Middle frontal gyrus (tissue), 1 donor: ENCODE measurements around the gene CX3CL1.
"Not testable (repeated sequence)": the region's sequence is repeated elsewhere in the genome, so short reads cannot be mapped to it uniquely, and the experiment has no call there.

ENCODE experiments used
- DNase-seq: peaks from one replicate; pipeline ENCODE4 v3.0.0-alpha.2; 2015; ENCODE audit warnings: low spot score; ENCODE audit errors: extremely low spot score

Gene CX3CL1

GRCh38 chr16:57382535-57383275 is 10.4 kb downstream of the CX3CL1 start:
- no peak for DNase-seq

GRCh38 chr16:57383276-57384247 is 11.3 kb downstream of the CX3CL1 start:
- no peak for DNase-seq

GRCh38 chr16:57384248-57385070 is 12.2 kb downstream of the CX3CL1 start:
- DNase-seq = no peak

GRCh38 chr16:57385083-57385482 is 12.8 kb downstream of the CX3CL1 start:
- no peak for DNase-seq

- no peak for DNase-seq
Measured at GRCh38 chr16:57386381-57386951, 14.2 kb downstream of the CX3CL1 start.

- no peak for DNase-seq
Measured at GRCh38 chr16:57387598-57388354, 15.5 kb downstream of the CX3CL1 start.

- DNase-seq = no peak
Measured at GRCh38 chr16:57388359-57389086, 16.2 kb downstream of the CX3CL1 start.

- no peak for DNase-seq
Measured at GRCh38 chr16:57389087-57389468, 16.8 kb downstream of the CX3CL1 start.

GRCh38 chr16:57390636-57391295 is 18.5 kb downstream of the CX3CL1 start:
- no peak for DNase-seq

- DNase-seq = no peak
Measured at GRCh38 chr16:57391300-57391699, 19.0 kb downstream of the CX3CL1 start.

GRCh38 chr16:57391708-57392107 is 19.4 kb downstream of the CX3CL1 start:
- DNase-seq = no peak

- no peak for DNase-seq
Measured at GRCh38 chr16:57392694-57393093, 20.4 kb downstream of the CX3CL1 start.

GRCh38 chr16:57394444-57394843 is 22.2 kb downstream of the CX3CL1 start:
- DNase-seq = no peak

- no peak for DNase-seq
Measured at GRCh38 chr16:57395026-57395425, 22.7 kb downstream of the CX3CL1 start.

- no peak for DNase-seq
Measured at GRCh38 chr16:57396786-57397185, 24.5 kb downstream of the CX3CL1 start.

GRCh38 chr16:57397493-57397892 is 25.2 kb downstream of the CX3CL1 start:
- not testable (repeated sequence) for DNase-seq

GRCh38 chr16:57401943-57402640 is 29.8 kb downstream of the CX3CL1 start:
- DNase-seq = no peak

- DNase-seq = peak; percentile 24
Measured at GRCh38 chr16:57403965-57404817, 31.9 kb downstream of the CX3CL1 start, which contains the start of gene CCL17. CCL17 (plus strand) TSS chr16:57404767; CDS start chr16:57413933, 9,166 bp downstream.
